CD14-positive monocyte (primary cell): ENCODE measurements around the gene WFDC6. TPM values are rescaled to one million over a fixed set of nuclear protein-coding genes. Genes with fewer than 3 reads are reported as not detected.

Source experiments
- DNase-seq, 3 donors: peaks; one replicate each; pipeline ENCODE4 v3.0.0-alpha.2; 2011 to 2022
- H2AFZ ChIP-seq: 2 replicates; pipeline ENCODE4 v1.6.0; 2012; ENCODE audit warnings: mild to moderate bottlenecking, low read depth, low read length, inconsistent platforms; ENCODE audit not compliant: insufficient read depth, poor library complexity, severe bottlenecking
- H3K27ac ChIP-seq, 2 donors: 1 replicate in 1 of 2; 2 replicates in 1 of 2; pipeline ENCODE4 v1.5.1; 2012 to 2013; ENCODE audit warnings: low read length in 2 of 2, control low read depth in 1 of 2, inconsistent platforms in 1 of 2, low read depth in 1 of 2, mild to moderate bottlenecking in 1 of 2
- H3K27me3 ChIP-seq, 2 donors: one replicate each; pipeline versions ENCODE4 v1.6.0 to v1.6.1; 2011 to 2013; ENCODE audit warnings: low read length in 2 of 2; ENCODE audit not compliant: control insufficient read depth in 2 of 2, insufficient read depth in 2 of 2
- H3K36me3 ChIP-seq, 2 donors: replicated peaks in 1 of 2; 1 replicate in 1 of 2; 2 replicates in 1 of 2; pipeline versions ENCODE4 v1.5.1 to v1.6.1; 2012 to 2013; ENCODE audit warnings: low read length in 2 of 2, control low read depth in 1 of 2, inconsistent platforms in 1 of 2, mild to moderate bottlenecking in 1 of 2; ENCODE audit not compliant: insufficient read depth in 2 of 2, control insufficient read depth in 1 of 2
- H3K4me1 ChIP-seq, 2 donors: 1 replicate in 1 of 2; 2 replicates in 1 of 2; pipeline versions ENCODE4 v1.5.1 to v1.6.1; 2012 to 2013; ENCODE audit warnings: low read length in 2 of 2, control low read depth in 1 of 2, inconsistent platforms in 1 of 2, mild to moderate bottlenecking in 1 of 2, moderate library complexity in 1 of 2; ENCODE audit not compliant: insufficient read depth in 2 of 2, control insufficient read depth in 1 of 2
- H3K4me2 ChIP-seq: replicated peaks from 2 replicates; pipeline ENCODE3; 2012; ENCODE audit warnings: low read length, moderate library complexity, mild to moderate bottlenecking; ENCODE audit not compliant: poor library complexity, severe bottlenecking; ENCODE audit errors: extremely low read depth
- H3K4me3 ChIP-seq, 3 experiments: fragments of 200-600 bp in 1 of 3; sonication (generic) in 1 of 3; replicated peaks in 1 of 3; 1 replicate in 2 of 3; 2 replicates in 1 of 3; pipeline ENCODE4 v1.5.1; 2011 to 2013; ENCODE audit warnings: low read length in 3 of 3, mild to moderate bottlenecking in 3 of 3, control low read depth in 2 of 3, low read depth in 2 of 3, inconsistent platforms in 1 of 3, moderate library complexity in 1 of 3
- H3K79me2 ChIP-seq: 2 replicates; pipeline ENCODE4 v1.6.0; 2012; ENCODE audit warnings: mild to moderate bottlenecking, control low read depth, inconsistent platforms, low read length, moderate library complexity; ENCODE audit not compliant: insufficient read depth
- H3K9ac ChIP-seq: 2 replicates; pipeline ENCODE4 v1.6.0; 2017; ENCODE audit warnings: low read length, mild to moderate bottlenecking; ENCODE audit not compliant: insufficient read depth, poor library complexity, severe bottlenecking
- H3K9me3 ChIP-seq, 2 donors: replicated peaks in 1 of 2; 1 replicate in 1 of 2; 2 replicates in 1 of 2; pipeline versions ENCODE4 v1.5.1 to v1.6.1; 2012 to 2013; ENCODE audit warnings: low read length in 2 of 2, control low read depth in 1 of 2; ENCODE audit not compliant: control insufficient read depth in 1 of 2, insufficient read depth in 1 of 2
- H4K20me1 ChIP-seq: 2 replicates; pipeline ENCODE4 v1.6.0; 2012; ENCODE audit warnings: mild to moderate bottlenecking, low read length, control low read depth, moderate library complexity; ENCODE audit not compliant: insufficient read depth
- H3K27ac Mint-ChIP-seq, 7 donors: one replicate each; pipeline ENCODE4 v1.8.0; 2020; ENCODE audit warnings: mild to moderate bottlenecking in 7 of 7, mixed read lengths in 7 of 7, moderate library complexity in 6 of 7, inconsistent platforms in 2 of 7
- H3K27me3 Mint-ChIP-seq, 3 donors: one replicate each; pipeline ENCODE4 v1.8.0; 2021 to 2022; ENCODE audit warnings: low read depth in 3 of 3, mild to moderate bottlenecking in 3 of 3, mixed read lengths in 3 of 3, moderate library complexity in 3 of 3, inconsistent platforms in 1 of 3
- H3K36me3 Mint-ChIP-seq, 2 donors: one replicate each; pipeline ENCODE4 v1.8.0; 2020; ENCODE audit warnings: mixed read lengths in 2 of 2, inconsistent platforms in 1 of 2, mild to moderate bottlenecking in 1 of 2
- H3K4me1 Mint-ChIP-seq: one replicate; pipeline ENCODE4 v1.8.0; 2020; ENCODE audit warnings: mild to moderate bottlenecking, mixed read lengths
- H3K4me3 Mint-ChIP-seq, 2 donors: one replicate each; pipeline ENCODE4 v1.8.0; 2020; ENCODE audit warnings: mild to moderate bottlenecking in 2 of 2, mixed read lengths in 2 of 2, moderate library complexity in 1 of 2
- H3K9me3 Mint-ChIP-seq, 7 donors: one replicate each; pipeline ENCODE4 v1.8.0; 2020 to 2022; ENCODE audit warnings: mixed read lengths in 7 of 7, mild to moderate bottlenecking in 6 of 7, moderate library complexity in 6 of 7, inconsistent platforms in 2 of 7
- CTCF ChIP-seq: fragments of 200-600 bp; IDR thresholded peaks from one replicate; pipeline ENCODE4 v1.8.0; 2022; ENCODE audit warnings: antibody characterized with exemption, mild to moderate bottlenecking
- WGBS: methylation state at CpG from one replicate; pipeline ENCODE4 v1.1.5; 2013; ENCODE audit warnings: missing lambda C conversion rate; ENCODE audit not compliant: insufficient coverage; 5-methylcytosine and 5-hydroxymethylcytosine counted together
- intact Hi-C, 2 donors: fragments of 100-400 bp; cut with micrococcal nuclease; formaldehyde crosslinking; loops; one replicate each; pipeline versions ENCODE4 v1.15.0 to v1.15.1; 2023
- polyA plus RNA-seq, 3 donors: library from polyadenylated mRNA; depleted of rRNA in 1 of 3; unstranded in 2 of 3; stranded (reverse) in 1 of 3; fragments of 300-500 nt in 2 of 3; fragments of >200 nt in 1 of 3; fragmentation: Illumina TruSeq in 2 of 3; gene quantifications; 1 replicate in 2 of 3; 2 replicates in 1 of 3; pipeline ENCODE4 v1.2.3, GENCODE V29; 2012 to 2021

The WFDC6 gene
- polyA plus RNA-seq, 3 donors = not detected

- Histone ChIP-seq H3K9me3 (no peaks in the 10 kb centered on the region), H3K4me1 (no peaks in the 10 kb centered on the region), H3K4me3 (no peak overlapping the region), H2AFZ (no peak overlapping the region), H3K27ac (no peak overlapping the region), H3K9ac (no peak overlapping the region), H3K4me2 (no peak overlapping the region), H3K36me3 (no peaks in the 10 kb centered on the region), H3K79me2 (no peaks in the 10 kb centered on the region), H3K27me3 (peaks cover 0 to 4% of the 10 kb centered on the region in 2 donors), H4K20me1 (no peaks in the 10 kb centered on the region)
- Mint-ChIP-seq H3K9me3 (peaks cover 0 to 2% (median 0%) of the 10 kb centered on the region in 7 donors), H3K27me3 (peaks cover 12 to 16% (median 15%) of the 10 kb centered on the region in 3 donors), H3K27ac (no peak overlapping the region), H3K4me3 (no peak overlapping the region), H3K36me3 (no peaks in the 10 kb centered on the region), H3K4me1 (no peaks in the 10 kb centered on the region)
- intact Hi-C loops = no loop called here
- no peak for TF ChIP-seq CTCF
- no peak for DNase-seq
These were observed 42.4 kb upstream of the WFDC6 start for GRCh38 chr20:45581702-45582101.

GRCh38 chr20:45579184-45579583 is 39.9 kb upstream of the WFDC6 start, which contains the start of gene WFDC8:
TSS of gene WFDC8 (minus strand) at chr20:45579284. CDS start at chr20:45579247, 37 bp downstream.
- peaks cover 0 to 2% (median 0%) of the 10 kb centered on the region in 7 donors for H3K9me3 Mint-ChIP-seq

More at GRCh38 chr20:45579184-45579583, 39.9 kb upstream of the WFDC6 start, which contains the start of gene WFDC8:
- H2AFZ ChIP-seq = no peak within 1 kb of the TSS
- no peaks in the 10 kb centered on the region for H3K79me2 ChIP-seq
- no peaks in the 10 kb centered on the region for H3K4me1 ChIP-seq
- H3K4me3 Mint-ChIP-seq = peak within 1 kb of the TSS in 1 of 2 donors; percentile 36
- no peak within 1 kb of the TSS for H3K27ac ChIP-seq
- no peak for TF ChIP-seq CTCF
- H3K4me3 ChIP-seq = no peak within 1 kb of the TSS
- 100% methylated on average over 1 of the region's 4 CpGs for WGBS
- no peaks in the 10 kb centered on the region for H3K4me1 Mint-ChIP-seq
- intact Hi-C loops = no loop called here
- no peak within 1 kb of the TSS for H3K4me2 ChIP-seq
- peaks cover 12 to 21% (median 17%) of the 10 kb centered on the region in 3 donors for H3K27me3 Mint-ChIP-seq
- DNase-seq = no peak
- no peak within 1 kb of the TSS for H3K9ac ChIP-seq
- H3K36me3 ChIP-seq = no peaks in the 10 kb centered on the region
- no peak within 1 kb of the TSS for H3K27ac Mint-ChIP-seq
- H3K27me3 ChIP-seq = peaks cover 0 to 4% of the 10 kb centered on the region in 2 donors
- H4K20me1 ChIP-seq = no peaks in the 10 kb centered on the region
- no peaks in the 10 kb centered on the region for H3K9me3 ChIP-seq
- H3K36me3 Mint-ChIP-seq = no peaks in the 10 kb centered on the region
